22Rv1 (cell line): ENCODE results near the gene SEC14L1.

Source experiments
- H3K27ac ChIP-seq: fragments of 450-650 bp; 2 replicates; pipeline ENCODE4 v1.5.1; 2017
- CTCF ChIP-seq: fragments of 450-650 bp; IDR thresholded peaks from 2 replicates; pipeline ENCODE4 v1.5.1; 2017; ENCODE audit warnings: mild to moderate bottlenecking
- ZFX ChIP-seq: fragments of 450-650 bp; IDR thresholded peaks from 2 replicates; pipeline ENCODE4 v1.6.1; 2017; ENCODE audit warnings: antibody characterized with exemption, borderline replicate concordance

The SEC14L1 gene

GRCh38 chr17:77160875-77161530, 20.2 kb downstream of the SEC14L1 start:
- H3K27ac ChIP-seq: no peak overlapping the region
- TF ChIP-seq CTCF (no peak), ZFX (no peak)

- no peak overlapping the region for H3K27ac ChIP-seq
- TF ChIP-seq CTCF (no peak), ZFX (no peak)
Observed at GRCh38 chr17:77161953-77162352, 21.2 kb downstream of the SEC14L1 start.

- no peak overlapping the region for H3K27ac ChIP-seq
- TF ChIP-seq CTCF: no peak
- no peak for TF ChIP-seq ZFX
Observed at GRCh38 chr17:77163001-77163400, 22.2 kb downstream of the SEC14L1 start.

- H3K27ac ChIP-seq: no peak overlapping the region
- TF ChIP-seq ZFX (no peak), CTCF (no peak)
Observed at GRCh38 chr17:77163511-77164280, 22.9 kb downstream of the SEC14L1 start.

GRCh38 chr17:77164483-77165091, 23.8 kb downstream of the SEC14L1 start:
- no peak overlapping the region for H3K27ac ChIP-seq
- no peak for TF ChIP-seq CTCF

GRCh38 chr17:77165577-77165976, 24.8 kb downstream of the SEC14L1 start:
- H3K27ac ChIP-seq: no peak overlapping the region
- no peak for TF ChIP-seq ZFX
- no peak for TF ChIP-seq CTCF
